ENCODE measurements around the gene DLX4. TPM values are rescaled to one million over a fixed set of nuclear protein-coding genes. Genes with fewer than 3 reads are reported as not detected.

Gene DLX4
- total RNA-seq, 1 donor from 2014 or later = not detected

GRCh38 chr17:49995055-49995738, 26.2 kb downstream of the DLX4 start, which contains the start of gene DLX3:
Gene DLX3 (minus strand): TSS chr17:49995224. CDS start chr17:49994998, 226 bp downstream.
- intact Hi-C loops (cut with DNase I) = loop anchor here (5.0 kb wide), 2 partner anchors 43 to 288 kb away; partner anchors contain the start of gene SLC35B1
- ATAC-seq (peak; percentile 47), DNase-seq (ENCODE audit: missing footprints) (peak; percentile 85)

- ATAC-seq = no peak
- no peak for DNase-seq (ENCODE audit: missing footprints)
- intact Hi-C loops (cut with DNase I) = loop anchor here (5.0 kb wide), 2 partner anchors 44 to 289 kb away; partner anchors contain the start of gene SLC35B1
Measured at GRCh38 chr17:49996121-49996494, 27.1 kb downstream of the DLX4 start.

- ATAC-seq = peak; percentile 54
- intact Hi-C loops (cut with DNase I) = loop anchor here (1.0 to 5.0 kb wide), 3 partner anchors 44 to 429 kb away; partner anchors contain the start of gene SLC35B1
- DNase-seq (ENCODE audit: missing footprints) = no peak
Measured at GRCh38 chr17:49996495-49997300, 27.7 kb downstream of the DLX4 start.

- intact Hi-C loops (cut with DNase I) = loop anchor here (1.0 to 5.0 kb wide), 3 partner anchors 45 to 430 kb away; partner anchors contain the start of gene SLC35B1
- DNase-seq (ENCODE audit: missing footprints) (no peak), ATAC-seq (no peak)
Measured at GRCh38 chr17:49997301-49997650, 28.3 kb downstream of the DLX4 start.

GRCh38 chr17:49997773-49998703, 29.0 kb downstream of the DLX4 start:
- intact Hi-C loops (cut with DNase I) = loop anchor here (1.0 to 5.0 kb wide), 5 partner anchors 46 to 431 kb away; partner anchors contain the start of gene SLC35B1
- peak; percentile 80 for ATAC-seq
- no peak for DNase-seq (ENCODE audit: missing footprints)

GRCh38 chr17:49998836-49999511, 30.0 kb downstream of the DLX4 start:
- intact Hi-C loops (cut with DNase I) = loop anchor here (1.0 to 5.0 kb wide), 4 partner anchors 47 to 292 kb away; partner anchors contain the start of gene SLC35B1
- no peak for DNase-seq (ENCODE audit: missing footprints)

GRCh38 chr17:50003911-50004310, 34.9 kb downstream of the DLX4 start:
- no peak for ATAC-seq
- intact Hi-C loops (cut with DNase I) = no loop called here
- DNase-seq (ENCODE audit: missing footprints) = no peak

More at GRCh38 chr17:49998836-49999511, 30.0 kb downstream of the DLX4 start:
- no peak for ATAC-seq

- no peak for DNase-seq (ENCODE audit: missing footprints)
- no peak for ATAC-seq
- intact Hi-C loops (cut with DNase I) = no loop called here
Measured at GRCh38 chr17:50009282-50009681, 40.3 kb downstream of the DLX4 start.

- DNase-seq (ENCODE audit: missing footprints) (no peak), ATAC-seq (no peak)
- intact Hi-C loops (cut with DNase I) = no loop called here
Measured at GRCh38 chr17:50013079-50013478, 44.1 kb downstream of the DLX4 start.

- intact Hi-C loops (cut with DNase I) = no loop called here
- DNase-seq (ENCODE audit: missing footprints) (no peak), ATAC-seq (no peak)
Measured at GRCh38 chr17:50014471-50015088, 45.6 kb downstream of the DLX4 start.

GRCh38 chr17:50015146-50015545, 46.2 kb downstream of the DLX4 start:
- intact Hi-C loops (cut with DNase I) = no loop called here
- DNase-seq (ENCODE audit: missing footprints) (no peak), ATAC-seq (no peak)

- ATAC-seq = no peak
- no peak for DNase-seq (ENCODE audit: missing footprints)
- intact Hi-C loops (cut with DNase I) = no loop called here
Measured at GRCh38 chr17:50018909-50019308, 49.9 kb downstream of the DLX4 start.

GRCh38 chr17:50020841-50021599, 52.0 kb downstream of the DLX4 start:
- DNase-seq (ENCODE audit: missing footprints) (no peak), ATAC-seq (no peak)
- intact Hi-C loops (cut with DNase I) = loop anchor here (10.0 kb wide), 1 partner anchor 274 kb away; no protein-coding TSS in a partner anchor

- DNase-seq (ENCODE audit: missing footprints) = no peak
- intact Hi-C loops (cut with DNase I) = loop anchor here (10.0 kb wide), 1 partner anchor 273 kb away; no protein-coding TSS in a partner anchor
- peak; percentile 10 for ATAC-seq
Measured at GRCh38 chr17:50021681-50022370, 52.8 kb downstream of the DLX4 start.

- intact Hi-C loops (cut with DNase I) = loop anchor here (10.0 kb wide), 1 partner anchor 272 kb away; no protein-coding TSS in a partner anchor
- ATAC-seq (no peak), DNase-seq (ENCODE audit: missing footprints) (no peak)
Measured at GRCh38 chr17:50022463-50023130, 53.6 kb downstream of the DLX4 start.

GRCh38 chr17:50023520-50023919, 54.5 kb downstream of the DLX4 start:
- DNase-seq (ENCODE audit: missing footprints) (no peak), ATAC-seq (no peak)
- intact Hi-C loops (cut with DNase I) = loop anchor here (10.0 kb wide), 1 partner anchor 271 kb away; no protein-coding TSS in a partner anchor
